HG03457 (cell line): Measurements from ENCODE around the gene CUL4A.
"Not testable (repeated sequence)": the region's sequence is repeated elsewhere in the genome, so short reads cannot be mapped to it uniquely, and the experiment has no call there.

Experiments
- ATAC-seq: cut with Tn5 transposase; IDR thresholded peaks from one replicate; pipeline ENCODE4 v1.9.1; 2021; ENCODE audit warnings: moderate number of reproducible peaks; ENCODE audit not compliant: unreplicated experiment

CUL4A gene

DNA sequence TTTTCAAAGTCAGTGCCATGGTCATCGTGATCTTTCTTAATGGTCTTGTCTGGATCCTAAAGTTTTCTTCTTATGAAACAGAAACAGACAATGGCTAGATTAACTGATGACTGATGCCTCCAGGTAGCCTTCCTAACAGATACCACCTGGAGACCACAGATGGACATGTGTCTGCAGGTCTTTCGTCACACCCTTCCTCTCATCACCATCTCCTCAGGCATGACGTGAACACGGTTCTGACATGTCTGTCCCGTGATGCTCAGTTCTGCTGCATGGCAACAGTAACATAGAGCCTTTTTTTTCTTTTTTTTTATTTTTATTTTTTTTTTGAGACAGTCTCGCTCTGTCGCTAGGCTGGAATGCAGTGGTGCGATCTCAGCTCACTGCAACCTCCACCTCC, 74.5 kb downstream of the CUL4A start:
- no peak for ATAC-seq

DNA sequence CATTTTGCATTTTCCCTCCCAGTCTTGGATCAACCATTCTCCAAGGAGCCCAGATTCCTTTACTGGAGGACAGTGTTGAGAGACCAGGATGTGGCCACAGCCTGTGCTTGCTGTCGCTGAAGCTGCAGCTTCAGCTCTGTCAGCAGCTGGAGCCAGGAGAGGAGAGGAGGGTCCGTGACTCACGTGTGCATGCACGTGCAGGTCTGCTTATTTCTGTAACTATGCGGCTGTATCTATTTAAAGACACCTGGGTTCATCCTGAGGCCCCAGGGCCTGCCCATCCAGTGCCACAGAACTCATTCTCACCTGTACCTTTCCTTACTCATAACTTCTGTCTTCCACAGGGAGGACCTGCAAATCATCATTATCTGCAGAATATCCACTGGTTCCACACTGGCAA, 79.5 kb downstream of the CUL4A start:
- no peak for ATAC-seq

DNA sequence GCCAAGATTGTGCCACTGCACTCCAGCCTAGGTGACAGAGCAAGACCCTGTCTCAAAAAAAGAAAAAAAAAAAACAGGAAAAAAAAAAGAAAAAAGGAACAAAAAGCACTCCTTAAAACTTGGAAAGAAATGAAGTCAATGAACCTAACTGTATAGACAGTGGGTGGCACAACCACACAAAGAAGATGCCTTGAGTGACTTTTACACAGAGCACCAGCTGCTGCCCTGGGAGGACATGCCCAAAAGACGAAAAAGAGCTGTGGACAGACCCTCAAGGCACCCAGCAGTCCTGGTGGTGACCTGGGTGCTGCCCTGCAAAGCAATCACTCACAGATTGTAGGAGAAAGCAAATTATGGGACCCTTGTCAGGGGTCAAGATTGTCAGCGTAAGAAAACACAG, 81.7 kb downstream of the CUL4A start:
- ATAC-seq, result no peak

DNA sequence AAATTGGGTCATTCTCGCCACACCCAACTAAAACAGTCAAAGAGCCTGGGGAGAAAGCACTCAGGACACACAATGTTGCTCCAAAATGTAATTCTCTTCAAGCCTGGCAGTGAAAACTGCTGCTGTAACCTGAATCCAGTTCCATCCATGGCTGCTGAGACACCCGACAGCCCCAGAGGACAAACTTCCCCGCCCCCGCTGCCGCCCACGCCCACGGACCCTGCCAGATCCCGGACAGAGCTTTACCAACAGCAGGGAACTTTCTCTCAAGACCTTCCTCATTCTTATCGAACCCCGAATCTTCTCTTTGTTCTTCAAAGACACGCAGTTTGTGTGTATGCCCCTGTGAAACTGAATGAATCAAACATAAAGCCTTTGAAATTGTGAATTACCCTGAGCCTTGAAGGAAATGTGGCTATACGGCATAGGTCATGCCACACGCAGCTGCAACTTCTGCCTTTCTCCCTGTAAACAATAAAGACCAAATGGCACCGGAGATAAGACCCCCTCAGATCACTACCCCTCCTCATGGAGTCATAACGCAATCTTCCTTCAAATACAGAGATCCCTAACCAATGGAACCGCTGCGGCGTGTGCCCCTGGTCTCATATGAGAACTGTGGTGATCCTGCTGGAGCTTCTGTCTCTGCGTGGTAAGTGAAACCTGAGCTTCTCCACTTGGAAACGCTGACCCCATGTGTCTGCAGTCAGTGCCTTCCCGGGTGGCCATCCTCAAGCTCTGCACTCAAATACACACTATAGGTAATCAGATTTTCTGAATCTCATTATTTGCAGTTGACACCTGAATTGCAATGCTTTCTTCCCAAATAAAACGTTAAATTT, 82.8 kb downstream of the CUL4A start:
- no peak for ATAC-seq

DNA sequence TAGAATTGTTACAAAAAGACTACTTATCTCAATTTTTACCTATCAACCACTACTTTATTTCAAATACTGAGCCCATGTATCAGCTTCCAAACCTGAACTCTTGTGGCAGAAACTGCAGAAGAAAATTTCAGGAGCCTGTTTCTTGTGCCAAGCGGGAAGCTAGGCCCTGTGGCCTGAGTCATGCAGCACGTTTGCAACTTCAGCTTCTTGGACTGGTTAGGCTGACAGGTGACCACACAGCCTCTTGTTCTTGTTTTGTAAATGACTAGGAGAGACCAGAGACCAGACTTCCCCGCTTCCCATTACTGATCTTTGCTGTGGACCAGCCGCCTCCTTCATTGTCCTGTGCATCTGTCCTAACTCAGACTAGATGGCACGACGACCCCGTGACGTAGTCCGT, 84.3 kb downstream of the CUL4A start:
- ATAC-seq, result no peak

DNA sequence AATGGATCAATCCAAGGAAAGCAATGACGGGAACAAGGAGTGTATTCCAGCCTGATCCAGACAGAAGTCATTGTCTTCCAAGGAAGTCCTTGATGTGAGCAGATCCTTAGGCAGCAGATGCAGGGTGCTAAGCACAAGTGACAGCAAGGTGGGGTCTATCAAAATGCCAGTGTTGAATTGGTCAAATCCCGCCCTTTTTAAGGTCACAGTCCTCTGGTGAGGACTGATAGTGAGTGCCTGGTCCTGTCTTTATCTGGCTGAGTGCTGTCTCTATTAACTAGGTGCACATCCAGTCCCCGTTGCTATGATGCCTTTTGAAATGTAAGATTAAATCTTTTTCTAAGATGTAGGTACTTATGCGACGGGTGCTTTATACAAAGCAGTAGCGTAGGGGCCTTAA, 86.4 kb downstream of the CUL4A start:
- ATAC-seq, result no peak

DNA sequence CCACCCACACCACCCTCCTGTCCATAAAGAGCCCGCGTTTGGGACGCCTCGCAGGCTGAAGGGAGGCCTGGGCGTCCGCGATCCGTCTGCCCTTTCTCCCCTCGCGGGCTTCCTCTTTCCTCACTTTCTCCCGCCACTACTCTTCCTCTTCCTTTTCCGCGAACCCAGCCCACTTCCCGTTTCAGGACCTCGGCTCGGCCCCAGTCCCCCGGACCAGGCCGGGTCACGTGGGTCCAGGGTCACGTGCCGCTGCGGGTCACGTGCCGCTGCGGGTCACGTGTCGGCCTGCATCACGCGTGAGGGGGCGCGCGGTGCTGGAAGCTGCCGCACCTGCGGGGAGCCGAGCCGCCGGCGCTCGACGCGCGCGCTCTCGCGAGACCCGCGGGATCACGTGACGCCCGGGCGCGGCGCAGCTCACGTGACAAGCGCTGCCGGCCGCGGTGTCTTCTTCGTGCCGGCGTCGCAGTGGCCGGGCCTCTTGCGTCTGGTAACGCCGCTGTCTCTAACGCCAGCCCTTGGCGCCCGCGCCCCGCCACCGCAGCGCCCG, 87.5 kb downstream of the CUL4A start, which contains the start of gene LAMP1:
Gene LAMP1, plus strand, starts transcription at position 417 of the 547 bp plus-strand sequence. CDS start 196 bp downstream, outside the sequence.
- ATAC-seq, result peak; percentile 52

DNA sequence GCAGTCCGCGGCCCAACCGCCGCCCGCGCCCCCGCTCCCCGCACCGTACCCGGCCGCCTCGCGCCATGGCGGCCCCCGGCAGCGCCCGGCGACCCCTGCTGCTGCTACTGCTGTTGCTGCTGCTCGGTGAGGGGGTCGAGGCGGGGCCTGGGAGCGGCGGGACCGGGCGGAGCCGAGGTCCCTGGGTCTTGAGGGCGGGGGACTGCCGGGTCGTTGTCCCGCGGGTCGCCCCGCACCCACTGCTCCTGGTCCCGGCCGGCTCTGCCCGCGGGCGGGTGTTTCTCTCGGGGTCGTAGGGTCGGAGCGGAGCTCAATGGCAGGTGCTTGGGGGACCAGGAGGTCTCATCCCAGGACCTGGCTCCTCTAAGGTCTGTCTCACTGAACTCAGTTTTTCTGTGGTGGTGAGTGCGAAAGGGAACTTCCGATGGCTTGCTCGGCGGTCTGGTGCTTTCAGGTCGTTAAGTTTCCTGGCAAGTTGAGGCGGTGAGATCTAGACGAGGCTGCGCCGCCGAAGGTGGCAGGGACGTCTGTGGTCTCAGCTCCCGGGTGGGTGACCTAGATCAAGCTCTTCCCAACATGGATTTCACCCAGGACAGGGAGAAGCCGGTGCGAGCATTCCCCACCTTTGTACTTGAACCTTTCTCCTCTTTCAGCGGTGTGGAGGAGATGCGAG, 88.1 kb downstream of the CUL4A start:
- ATAC-seq, result peak; percentile 28

DNA sequence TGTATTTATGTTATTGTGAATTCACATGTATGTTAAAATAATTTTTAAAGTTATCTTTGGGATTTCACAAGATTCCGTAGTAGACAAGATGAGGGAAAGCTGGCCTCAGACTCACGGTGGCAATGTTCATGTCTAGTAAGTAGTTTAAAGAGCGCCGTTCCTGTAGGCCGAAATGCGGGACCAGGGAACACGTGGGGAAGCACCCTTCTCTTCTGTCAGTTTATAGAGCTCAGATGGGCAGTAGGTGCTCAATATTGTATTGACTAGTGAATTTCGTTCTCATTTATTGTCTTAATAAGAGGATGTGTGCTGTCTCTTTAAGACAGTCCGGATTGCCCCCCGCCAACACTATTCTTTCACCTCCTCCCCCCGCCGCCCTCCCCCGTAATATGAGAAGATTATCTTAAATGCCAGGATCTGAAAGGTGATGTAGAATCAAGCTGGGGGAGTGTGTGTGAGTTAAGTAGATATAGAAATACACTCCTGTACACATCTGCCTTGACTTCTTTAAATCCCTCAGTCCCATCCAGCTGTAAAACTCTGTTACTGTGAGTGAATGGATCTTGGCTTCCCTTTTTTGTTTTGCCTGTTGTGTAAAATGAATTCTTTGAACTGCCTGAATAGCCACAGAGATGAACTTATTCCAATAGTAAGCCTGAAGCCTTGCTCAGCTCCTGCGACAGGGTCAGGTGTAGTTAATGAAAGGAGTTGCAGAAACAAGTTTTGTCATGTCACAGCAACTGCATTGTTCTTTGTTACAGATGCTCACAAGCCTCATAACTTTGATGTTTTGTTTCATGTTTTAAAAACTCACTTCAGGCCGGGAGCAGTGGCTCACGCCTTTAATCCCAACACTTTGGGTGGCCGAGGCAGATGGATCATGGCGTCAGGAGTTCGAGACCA, 88.9 kb downstream of the CUL4A start:
- ATAC-seq, result no peak

DNA sequence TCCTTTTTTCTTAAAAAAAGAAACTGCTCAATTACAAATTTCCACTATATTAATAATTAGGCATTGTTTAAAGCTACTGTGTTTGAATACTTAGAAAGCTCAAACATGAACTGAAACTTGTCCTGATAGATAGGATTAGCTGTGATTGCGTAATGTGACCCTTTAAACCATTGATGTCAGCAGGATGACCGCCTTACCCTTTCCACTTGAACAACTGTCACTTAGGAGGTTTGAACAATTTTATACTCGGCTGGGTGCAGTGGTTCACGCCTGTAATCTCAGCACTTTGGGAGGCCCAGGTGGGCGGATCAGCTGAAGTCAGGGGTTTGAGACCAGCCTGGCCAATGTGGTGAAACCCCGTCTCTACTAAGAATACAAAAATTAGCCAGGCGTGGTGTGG, 90.5 kb downstream of the CUL4A start:
- no peak for ATAC-seq

DNA sequence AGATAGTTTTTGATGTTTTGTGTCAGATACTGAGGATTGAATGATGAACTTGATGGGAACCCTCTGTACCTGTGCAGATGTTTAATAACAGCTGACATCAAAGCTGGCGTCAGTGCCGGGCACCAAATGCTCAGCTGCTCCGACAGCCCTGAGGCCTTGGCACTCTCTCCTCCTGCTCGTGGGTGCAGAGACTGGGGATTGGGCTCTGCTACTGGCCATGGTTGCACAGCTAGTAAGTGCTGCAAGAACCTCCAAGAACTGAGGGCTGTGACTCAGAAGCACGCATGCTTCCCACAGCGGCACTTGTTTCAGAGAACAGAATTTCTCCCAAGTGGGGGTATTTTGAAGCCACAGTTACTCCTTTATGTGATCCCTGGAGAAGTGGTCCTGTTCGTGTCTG, 93.6 kb downstream of the CUL4A start:
- no peak for ATAC-seq

DNA sequence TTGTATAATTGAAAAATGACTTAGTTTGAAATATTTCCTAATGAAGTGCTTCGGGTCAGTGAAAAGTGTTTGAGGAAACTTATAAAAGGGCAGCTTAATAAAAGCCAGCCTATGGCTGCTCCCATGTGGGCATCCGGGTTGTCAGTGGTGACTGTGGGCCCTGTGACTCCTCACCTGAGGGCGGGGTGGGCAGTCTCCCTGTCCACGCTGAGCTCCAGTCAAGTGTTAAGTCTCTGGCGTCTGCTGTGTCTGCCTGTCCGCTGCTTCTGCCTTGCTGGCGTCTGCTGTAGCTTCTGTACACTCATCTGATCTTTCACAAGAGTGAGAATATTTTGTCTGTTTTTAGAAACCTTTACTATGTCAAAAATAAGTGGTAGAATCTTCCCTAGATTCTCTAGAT, 94.7 kb downstream of the CUL4A start:
- ATAC-seq, result no peak

DNA sequence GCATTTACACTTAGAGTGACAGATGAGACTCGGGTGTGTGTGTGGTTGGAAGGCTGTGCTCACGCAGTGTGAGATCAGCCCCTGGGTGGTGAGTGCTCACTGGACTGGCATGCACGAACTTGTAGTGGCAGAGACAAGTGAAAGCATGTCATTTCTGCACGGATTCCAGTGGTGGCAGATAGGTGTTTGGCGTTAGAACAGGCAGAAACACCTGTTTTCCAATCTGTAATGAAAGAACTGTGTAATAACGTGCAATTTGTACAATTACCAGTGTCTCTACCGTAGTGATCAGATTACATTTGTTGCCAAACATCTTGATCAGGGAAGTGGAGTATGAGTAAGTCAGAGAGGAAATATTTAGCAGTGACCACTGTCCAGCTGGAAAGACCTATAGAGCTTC, 95.8 kb downstream of the CUL4A start:
- no peak for ATAC-seq

DNA sequence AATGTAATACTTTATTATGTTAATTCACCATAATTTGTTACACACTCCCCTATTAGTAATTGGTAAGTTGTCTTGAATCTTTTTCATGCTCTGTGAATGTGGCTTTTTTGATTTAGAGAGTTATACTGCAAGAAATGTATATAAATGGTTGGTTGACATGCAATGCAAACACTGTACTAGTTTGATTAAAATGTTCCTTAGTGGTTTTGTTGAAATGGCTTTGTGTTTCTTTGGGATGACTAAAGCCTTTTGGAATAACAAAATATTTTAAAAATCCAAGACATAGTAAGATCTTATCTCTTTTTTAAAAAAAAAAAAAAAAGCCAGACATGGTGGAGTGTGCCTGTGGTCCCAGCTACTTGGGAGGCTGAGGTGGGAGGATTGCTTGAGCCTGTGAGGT, 98.1 kb downstream of the CUL4A start:
- no peak for ATAC-seq

DNA sequence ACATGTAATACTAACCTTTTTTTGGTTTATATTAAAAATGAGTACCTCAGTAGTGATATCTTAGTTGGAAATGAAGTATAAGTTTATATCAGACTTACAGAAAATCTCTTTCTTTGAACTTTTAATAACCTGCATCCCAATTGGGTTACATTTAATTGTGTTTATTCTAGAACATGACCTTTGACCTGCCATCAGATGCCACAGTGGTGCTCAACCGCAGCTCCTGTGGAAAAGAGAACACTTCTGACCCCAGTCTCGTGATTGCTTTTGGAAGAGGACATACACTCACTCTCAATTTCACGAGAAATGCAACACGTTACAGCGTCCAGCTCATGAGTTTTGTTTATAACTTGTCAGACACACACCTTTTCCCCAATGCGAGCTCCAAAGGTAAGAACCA, 100.1 kb downstream of the CUL4A start:
- ATAC-seq, result no peak

DNA sequence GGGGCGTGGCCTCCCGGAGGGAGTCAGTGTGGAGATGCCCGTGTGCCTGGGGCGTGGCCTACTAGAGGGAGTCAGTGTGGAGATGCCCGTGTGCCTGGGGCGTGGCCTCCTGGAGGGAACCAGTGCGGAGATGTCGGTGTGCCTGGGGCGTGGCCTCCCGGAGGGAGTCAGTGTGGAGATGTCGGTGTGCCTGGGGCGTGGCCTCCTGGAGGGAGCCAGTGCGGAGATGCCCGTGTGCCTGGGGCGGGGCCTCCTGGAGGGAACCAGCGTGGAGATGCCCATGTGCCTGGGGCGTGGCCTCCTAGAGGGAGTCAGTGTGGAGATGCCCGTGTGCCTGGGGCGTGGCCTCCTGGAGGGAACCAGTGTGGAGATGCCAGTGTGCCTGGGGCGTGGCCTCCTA, 104.7 kb downstream of the CUL4A start:
- not testable (repeated sequence) for ATAC-seq

DNA sequence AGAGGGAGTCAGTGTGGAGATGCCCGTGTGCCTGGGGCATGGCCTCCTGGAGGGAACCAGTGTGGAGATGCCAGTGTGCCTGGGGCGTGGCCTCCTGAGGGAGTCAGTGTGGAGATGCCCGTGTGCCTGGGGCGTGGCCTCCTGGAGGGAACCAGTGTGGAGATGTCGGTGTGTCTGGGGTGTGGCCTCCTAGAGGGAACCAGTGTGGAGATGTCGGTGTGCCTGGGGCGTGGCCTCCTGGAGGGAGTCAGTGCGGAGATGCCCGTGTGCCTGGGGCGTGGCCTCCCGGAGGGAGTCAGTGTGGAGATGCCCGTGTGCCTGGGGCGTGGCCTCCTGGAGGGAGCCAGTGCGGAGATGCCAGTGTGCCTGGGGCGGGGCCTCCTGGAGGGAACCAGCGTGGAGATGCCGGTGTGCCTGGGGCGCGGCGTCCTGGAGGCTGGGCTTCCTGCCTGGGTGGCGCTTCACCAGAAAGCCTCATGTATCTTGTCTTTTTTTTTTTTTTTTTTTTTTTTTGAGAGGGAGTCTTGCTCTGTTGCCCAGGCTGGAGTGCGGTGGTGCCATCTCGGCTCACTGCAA, 105.6 kb downstream of the CUL4A start:
- ATAC-seq, result not testable (repeated sequence)

DNA sequence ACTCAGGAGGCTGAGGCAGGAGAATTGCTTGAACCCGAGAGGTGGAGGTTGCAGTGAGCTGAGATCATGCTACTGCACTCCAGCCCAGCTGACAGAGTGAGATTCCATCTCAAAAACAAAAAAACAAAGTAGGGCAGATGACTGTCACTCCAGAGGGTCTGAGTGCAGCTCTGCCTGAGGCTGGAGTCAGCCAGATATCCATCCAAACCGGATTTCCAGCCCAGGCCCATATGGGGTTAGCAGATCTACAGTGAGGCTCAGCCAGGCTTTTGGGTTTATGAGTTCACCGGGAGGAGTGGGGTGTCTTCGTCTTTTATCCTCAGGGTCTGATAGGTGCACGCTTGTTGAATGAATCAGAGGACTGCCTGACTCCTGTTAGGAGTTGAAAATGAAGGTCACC, 106.6 kb downstream of the CUL4A start:
- no peak for ATAC-seq
